Daoy (cell line): ENCODE measurements around the gene DOHH. TPM values are rescaled to one million over a fixed set of nuclear protein-coding genes. Genes with fewer than 3 reads are reported as not detected.
"Not testable (repeated sequence)": the region's sequence is repeated elsewhere in the genome, so short reads cannot be mapped to it uniquely, and the experiment has no call there.

Experiments used
- DNase-seq: peaks from one replicate; pipeline ENCODE4 v3.0.0-alpha.2; 2015; ENCODE audit warnings: low read depth
- total RNA-seq: library from RNA; depleted of rRNA; stranded (reverse); fragments of >200 nt; shearing (Covaris generic); gene quantifications from 2 replicates; pipeline ENCODE4 v1.2.3, GENCODE V29; 2014

The DOHH gene
- total RNA-seq, 1 experiment from 2014 or later = 22.9 TPM

- no peak for DNase-seq
Observed at GRCh38 chr19:3534375-3535234, 34.1 kb upstream of the DOHH start.

DNA sequence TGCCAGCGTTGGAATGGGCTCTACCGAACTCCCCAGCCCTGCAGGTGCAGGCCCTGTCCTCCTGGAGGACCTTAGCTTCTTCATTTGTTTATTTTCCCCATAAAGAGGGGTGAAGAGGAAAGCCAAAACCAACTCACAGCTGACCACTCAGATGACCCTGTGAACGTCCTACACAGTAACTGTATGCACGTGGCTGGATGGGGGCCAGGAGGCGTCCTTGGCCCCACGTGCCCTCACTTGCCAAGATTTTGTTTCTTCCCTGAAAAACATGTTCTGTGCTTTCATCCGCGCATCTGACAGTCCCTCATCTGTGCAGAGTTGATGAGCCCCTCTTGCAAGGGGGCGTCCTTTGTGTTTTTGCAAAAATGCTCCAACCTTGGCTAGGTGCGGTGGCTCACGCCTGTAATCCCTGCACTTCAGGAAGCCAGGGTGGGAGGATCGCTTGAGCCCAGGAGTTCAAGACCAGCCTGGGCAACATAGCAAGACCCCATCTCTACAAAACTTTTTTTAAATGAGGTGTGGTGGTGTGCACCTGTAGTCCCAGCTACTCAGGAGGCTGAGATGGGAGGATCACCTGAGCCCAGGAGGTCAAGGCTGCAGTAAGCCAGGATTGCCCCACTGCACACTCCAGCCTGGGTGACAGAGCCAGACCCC, 33.2 kb upstream of the DOHH start:
- no peak for DNase-seq

GRCh38 chr19:3533033-3533432, 32.6 kb upstream of the DOHH start:
- DNase-seq = no peak

- DNase-seq = no peak
Observed at GRCh38 chr19:3532154-3532786, 31.8 kb upstream of the DOHH start.

DNA sequence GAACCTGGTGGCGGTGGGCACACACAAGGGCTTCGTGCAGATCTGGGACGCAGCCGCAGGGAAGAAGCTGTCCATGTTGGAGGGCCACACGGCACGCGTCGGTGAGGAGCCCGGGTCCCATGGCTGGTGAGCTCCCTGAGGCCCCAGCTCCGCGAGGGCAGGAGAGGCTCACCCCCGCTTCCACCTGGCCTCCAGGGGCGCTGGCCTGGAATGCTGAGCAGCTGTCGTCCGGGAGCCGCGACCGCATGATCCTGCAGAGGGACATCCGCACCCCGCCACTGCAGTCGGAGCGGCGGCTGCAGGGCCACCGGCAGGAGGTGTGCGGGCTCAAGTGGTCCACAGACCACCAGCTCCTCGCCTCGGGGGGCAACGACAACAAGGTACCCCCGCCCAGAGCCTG, 31.2 kb upstream of the DOHH start:
- no peak for DNase-seq

GRCh38 chr19:3530389-3530788, 29.9 kb upstream of the DOHH start:
- no peak for DNase-seq

- DNase-seq = not testable (repeated sequence)
Observed at GRCh38 chr19:3529299-3529698, 28.8 kb upstream of the DOHH start.

GRCh38 chr19:3528539-3529211, 28.2 kb upstream of the DOHH start:
- no peak for DNase-seq

GRCh38 chr19:3528080-3528479, 27.6 kb upstream of the DOHH start:
- no peak for DNase-seq

GRCh38 chr19:3527238-3527910, 26.9 kb upstream of the DOHH start:
- DNase-seq = no peak

DNA sequence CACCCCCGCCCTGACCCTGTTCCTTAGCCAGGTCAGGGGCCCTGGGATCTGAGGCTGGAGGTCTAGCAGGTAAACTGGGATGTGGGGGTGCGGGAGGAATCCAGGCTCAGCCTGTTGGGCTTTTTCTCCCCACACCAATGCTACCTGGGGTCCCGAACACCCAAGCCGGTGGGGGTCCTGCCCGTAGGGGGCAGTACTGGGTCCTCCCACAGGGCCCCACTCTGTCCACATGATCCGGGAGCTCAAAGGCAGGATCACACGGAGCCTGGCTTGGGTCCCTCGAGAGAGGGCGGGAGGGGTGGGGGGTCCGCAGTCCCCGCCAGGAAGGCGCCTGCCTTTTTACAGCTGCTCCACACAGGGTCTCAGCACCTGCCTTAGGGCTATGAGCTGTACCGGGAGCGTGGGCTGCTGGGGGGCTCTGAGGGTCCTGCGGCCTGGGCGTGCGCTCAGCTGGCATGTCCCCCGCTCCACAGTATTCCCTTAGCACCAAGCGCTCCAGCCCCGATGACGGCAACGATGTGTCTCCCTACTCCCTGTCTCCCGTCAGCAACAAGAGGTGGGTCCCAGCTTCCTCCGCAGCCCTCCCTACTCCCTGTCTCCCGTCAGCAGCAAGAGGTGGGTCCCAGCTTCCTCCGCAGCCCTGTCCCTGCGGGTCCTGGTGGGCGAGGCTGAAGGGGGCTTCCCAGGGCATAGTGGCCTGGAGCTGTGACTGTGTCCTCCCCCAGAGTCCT, 26.2 kb upstream of the DOHH start:
- DNase-seq = no peak

GRCh38 chr19:3524904-3525451, 24.5 kb upstream of the DOHH start:
- DNase-seq = no peak

DNA sequence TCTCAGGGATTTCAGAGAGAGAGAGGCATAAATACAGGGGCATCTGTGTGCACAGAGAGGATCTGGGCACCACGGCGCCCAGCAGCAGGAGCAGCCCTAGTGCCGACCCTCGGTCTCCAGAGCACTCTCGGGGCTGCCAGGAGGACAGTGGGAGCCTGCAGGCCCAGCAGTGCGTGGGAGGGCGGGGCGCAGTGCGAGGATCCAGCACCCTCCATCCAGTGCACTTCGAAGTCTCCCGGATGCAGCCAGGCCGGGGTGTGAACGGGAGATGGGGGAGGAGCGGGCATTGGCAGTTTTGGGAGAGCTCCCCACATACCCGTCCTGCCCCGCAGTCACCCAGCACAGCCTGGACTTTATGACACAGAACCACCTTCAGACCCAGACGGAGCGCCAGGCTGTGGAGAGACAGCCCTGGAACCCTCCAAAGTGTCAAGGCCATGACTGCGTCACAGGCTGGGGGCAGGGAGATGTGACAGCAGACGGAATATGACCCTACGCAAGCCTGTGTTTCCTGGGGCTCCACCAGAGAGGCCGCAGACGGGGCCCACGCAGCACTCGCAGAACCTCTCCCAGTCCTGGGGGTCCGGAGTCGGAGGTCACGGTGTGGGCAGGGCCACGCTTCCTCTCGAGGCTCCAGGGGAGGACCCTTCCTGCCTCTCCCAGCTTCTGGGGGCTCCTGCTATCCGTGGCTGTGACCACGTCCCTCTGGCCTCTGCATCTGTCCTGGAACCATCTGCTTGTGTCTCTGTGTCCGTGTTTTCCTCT, 23.8 kb upstream of the DOHH start:
- DNase-seq = no peak

DNA sequence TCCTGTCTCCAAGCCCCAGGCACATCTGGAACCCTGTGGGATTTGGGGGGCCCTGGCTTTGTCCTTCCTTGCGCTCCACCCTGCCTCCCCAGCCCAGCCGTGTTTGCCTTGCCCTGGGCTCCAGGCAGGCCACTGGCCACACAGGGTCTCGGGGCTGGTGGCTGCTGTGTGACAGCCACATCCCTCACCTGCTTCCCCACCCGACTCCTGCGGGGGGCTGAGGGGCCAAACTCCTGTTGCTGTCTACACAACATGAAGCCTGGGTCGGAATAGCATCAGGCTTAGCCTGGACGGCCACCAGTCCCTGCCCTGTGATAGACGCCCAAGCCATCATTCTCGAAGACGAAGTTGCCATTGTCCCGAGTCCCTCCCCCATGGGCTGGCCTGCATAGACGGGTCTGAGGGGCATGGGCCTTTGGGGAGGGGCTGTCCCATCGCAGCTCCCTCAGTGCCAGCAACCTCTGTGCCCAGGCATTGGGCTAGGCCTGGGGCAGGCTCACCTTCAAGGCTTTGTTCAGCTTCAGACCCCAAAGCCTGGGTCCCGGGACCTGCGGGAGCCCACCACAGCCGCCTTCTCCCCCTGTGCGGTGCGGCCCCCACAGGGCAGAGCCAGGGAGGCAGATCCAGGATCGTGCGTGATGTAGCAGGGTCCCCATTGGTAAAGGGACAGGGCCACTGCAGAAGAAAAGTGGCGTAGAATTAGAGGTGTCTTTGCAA, 23.0 kb upstream of the DOHH start:
- DNase-seq = no peak

- DNase-seq = no peak
Observed at GRCh38 chr19:3522421-3523360, 22.2 kb upstream of the DOHH start.

DNA sequence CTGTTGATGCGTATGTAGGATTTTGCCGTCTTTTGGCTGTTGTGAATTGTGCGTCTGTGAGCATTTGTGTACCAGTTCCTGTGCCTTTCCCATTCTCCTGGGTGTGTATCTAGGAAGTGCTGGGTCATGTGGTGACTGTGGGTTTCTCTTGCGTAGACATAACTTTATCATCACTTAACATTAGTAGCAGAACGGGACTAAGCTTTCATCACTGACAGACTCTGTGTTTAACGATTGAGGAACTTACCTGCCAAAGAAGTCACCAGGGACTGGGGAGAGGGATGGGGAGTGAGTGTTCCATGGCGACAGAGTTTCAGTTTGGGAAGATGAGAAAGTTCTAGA, 20.6 kb upstream of the DOHH start:
- no peak for DNase-seq

GRCh38 chr19:3520166-3521103, 20.0 kb upstream of the DOHH start:
- DNase-seq = no peak
